Posterior cingulate gyrus (tissue), 11 donors: ENCODE results near the gene LCE2A.

ENCODE experiments used
- DNase-seq, 10 donors: peaks; one replicate each; pipeline versions ENCODE4 v3.0.0 to v3.0.0-alpha.2; 2020 to 2021; ENCODE audit warnings: mixed read lengths in 3 of 10
- intact Hi-C: fragments of 100-400 bp; cut with DNase I; formaldehyde crosslinking; loops from one replicate; pipeline ENCODE4 v1.15.1; 2023

The LCE2A gene

GRCh38 chr1:152739841-152740240 is 41.7 kb downstream of the LCE2A start:
- intact Hi-C loops: no loop called here
- no peak for DNase-seq

- intact Hi-C loops: no loop called here
- DNase-seq: no peak
Measured at GRCh38 chr1:152741656-152742055, 43.5 kb downstream of the LCE2A start.

- DNase-seq: no peak
- intact Hi-C loops: no loop called here
Measured at GRCh38 chr1:152743371-152744145, 45.4 kb downstream of the LCE2A start.

- DNase-seq: no peak
Measured at GRCh38 chr1:152745289-152745704, 47.2 kb downstream of the LCE2A start.

GRCh38 chr1:152745765-152746444 is 47.8 kb downstream of the LCE2A start:
- no peak for DNase-seq
- intact Hi-C loops: no loop called here

More at GRCh38 chr1:152745289-152745704, 47.2 kb downstream of the LCE2A start:
- intact Hi-C loops: no loop called here

- no peak for DNase-seq
- intact Hi-C loops: no loop called here
Measured at GRCh38 chr1:152747831-152748230, 49.7 kb downstream of the LCE2A start.
